Peyer's patch (tissue), 4 donors: ENCODE results near the gene CNTNAP2. TPM values are rescaled to one million over a fixed set of nuclear protein-coding genes. Genes with fewer than 3 reads are reported as not detected.

Source experiments
- DNase-seq, 3 donors: peaks; one replicate each; pipeline ENCODE4 v3.0.0-alpha.2; 2017 to 2019
- H3K27ac ChIP-seq, 4 donors: fragments of 200-600 bp; sonication (generic); one replicate each; pipeline ENCODE4 v1.5.1; 2016 to 2019
- H3K27me3 ChIP-seq, 2 donors: fragments of 200-600 bp; sonication (generic); one replicate each; pipeline ENCODE4 v1.5.1; 2019
- H3K36me3 ChIP-seq, 3 donors: fragments of 200-600 bp; sonication (generic); one replicate each; pipeline ENCODE4 v1.5.1; 2016 to 2019
- H3K4me1 ChIP-seq, 4 donors: fragments of 200-600 bp; sonication (generic); one replicate each; pipeline ENCODE4 v1.5.1; 2016 to 2019
- H3K4me3 ChIP-seq, 4 donors: fragments of 200-600 bp; sonication (generic); 1 replicate in 3 of 4; 2 replicates in 1 of 4; pipeline ENCODE4 v1.5.1; 2016 to 2019; ENCODE audit warnings: mild to moderate bottlenecking in 1 of 4
- H3K9me3 ChIP-seq, 4 donors: fragments of 200-600 bp; sonication (generic); one replicate each; pipeline ENCODE4 v1.5.1; 2016 to 2019; ENCODE audit warnings: mild to moderate bottlenecking in 1 of 4
- CTCF ChIP-seq, 6 experiments: fragments of 450-650 bp in 4 of 6; fragments of 200-600 bp in 2 of 6; sonication (generic) in 1 of 6; IDR thresholded peaks; one replicate each; pipeline ENCODE4 v1.5.1; 2017 to 2019; ENCODE audit warnings: antibody characterized with exemption in 6 of 6, mild to moderate bottlenecking in 3 of 6, moderate library complexity in 1 of 6
- POLR2A ChIP-seq, 2 donors: fragments of 450-650 bp; IDR thresholded peaks; one replicate each; pipeline ENCODE4 v1.5.1; 2017; ENCODE audit warnings: antibody characterized with exemption in 2 of 2, mild to moderate bottlenecking in 2 of 2, moderate library complexity in 2 of 2
- total RNA-seq, 4 donors: library from RNA; depleted of rRNA; stranded (reverse); fragments of >200 nt; gene quantifications; one replicate each; pipeline ENCODE4 v1.1.0, GENCODE V29; 2016

The CNTNAP2 gene
- total RNA-seq, 4 donors from 2014 or later, result 1.5 to 4.9 (median 3.6) TPM

- DNase-seq, result no peak
- no peak overlapping the region for H3K4me3 ChIP-seq
Measured at GRCh38 chr7:146146831-146147486, 30.4 kb downstream of the CNTNAP2 start.

GRCh38 chr7:146150153-146150552 lies 33.6 kb downstream of the CNTNAP2 start:
- Histone ChIP-seq H3K4me1 (no peaks in the 10 kb centered on the region), H3K27me3 (no peaks in the 10 kb centered on the region), H3K36me3 (no peaks in the 10 kb centered on the region), H3K27ac (no peak overlapping the region), H3K9me3 (no peaks in the 10 kb centered on the region), H3K4me3 (no peak overlapping the region)
- no peak for TF ChIP-seq CTCF (IDR thresholded peaks at IDR 0.05)
- TF ChIP-seq POLR2A (IDR thresholded peaks at IDR 0.05), result no peak
- DNase-seq, result no peak

More at GRCh38 chr7:146146831-146147486, 30.4 kb downstream of the CNTNAP2 start:
- Histone ChIP-seq H3K27me3 (no peaks in the 10 kb centered on the region), H3K9me3 (no peaks in the 10 kb centered on the region), H3K27ac (no peak overlapping the region), H3K36me3 (no peaks in the 10 kb centered on the region), H3K4me1 (no peaks in the 10 kb centered on the region)
- no peak for TF ChIP-seq POLR2A (IDR thresholded peaks at IDR 0.05)
- TF ChIP-seq CTCF (IDR thresholded peaks at IDR 0.05), result no peak

- H3K4me1 ChIP-seq, result no peaks in the 10 kb centered on the region
- H3K4me3 ChIP-seq, result no peak overlapping the region
- H3K9me3 ChIP-seq, result no peaks in the 10 kb centered on the region
- no peak overlapping the region for H3K27ac ChIP-seq
- TF ChIP-seq POLR2A (IDR thresholded peaks at IDR 0.05) (no peak), CTCF (IDR thresholded peaks at IDR 0.05) (no peak)
- H3K36me3 ChIP-seq, result no peaks in the 10 kb centered on the region
- H3K27me3 ChIP-seq, result no peaks in the 10 kb centered on the region
- no peak for DNase-seq
Measured at GRCh38 chr7:146172112-146172511, 55.5 kb downstream of the CNTNAP2 start.

GRCh38 chr7:146175716-146176115 lies 59.1 kb downstream of the CNTNAP2 start:
- Histone ChIP-seq H3K27ac (no peak overlapping the region), H3K9me3 (no peaks in the 10 kb centered on the region), H3K36me3 (no peaks in the 10 kb centered on the region), H3K27me3 (no peaks in the 10 kb centered on the region), H3K4me1 (no peaks in the 10 kb centered on the region), H3K4me3 (no peak overlapping the region)
- no peak for DNase-seq
- TF ChIP-seq CTCF (IDR thresholded peaks at IDR 0.05) (no peak), POLR2A (IDR thresholded peaks at IDR 0.05) (no peak)

- no peaks in the 10 kb centered on the region for H3K9me3 ChIP-seq
- no peaks in the 10 kb centered on the region for H3K27me3 ChIP-seq
- no peaks in the 10 kb centered on the region for H3K4me1 ChIP-seq
- no peak overlapping the region for H3K27ac ChIP-seq
- H3K36me3 ChIP-seq, result no peaks in the 10 kb centered on the region
- no peak for DNase-seq
- no peak overlapping the region for H3K4me3 ChIP-seq
- TF ChIP-seq POLR2A (IDR thresholded peaks at IDR 0.05), result no peak
- TF ChIP-seq CTCF (IDR thresholded peaks at IDR 0.05), result no peak
Measured at GRCh38 chr7:146176860-146177259, 60.3 kb downstream of the CNTNAP2 start.

- no peak overlapping the region for H3K4me3 ChIP-seq
- DNase-seq, result no peak
Measured at GRCh38 chr7:146177301-146177700, 60.7 kb downstream of the CNTNAP2 start.

More at GRCh38 chr7:146177301-146177700, 60.7 kb downstream of the CNTNAP2 start:
- Histone ChIP-seq H3K9me3 (no peaks in the 10 kb centered on the region), H3K27ac (no peak overlapping the region), H3K27me3 (no peaks in the 10 kb centered on the region), H3K36me3 (no peaks in the 10 kb centered on the region), H3K4me1 (no peaks in the 10 kb centered on the region)
- no peak for TF ChIP-seq CTCF (IDR thresholded peaks at IDR 0.05)
